Hematopoietic multipotent progenitor cell treated with erythropoietin and hydrocortisone succinate and interleukin-3 and kit ligand, for 8 days (in vitro differentiated cells): Measurements from ENCODE around the gene TRIM8.
"Not testable (repeated sequence)": the region's sequence is repeated elsewhere in the genome, so short reads cannot be mapped to it uniquely, and the experiment has no call there.

Experiments used
- DNase-seq: peaks from one replicate; pipeline ENCODE4 v3.0.0-alpha.2; 2015

Gene TRIM8

DNA sequence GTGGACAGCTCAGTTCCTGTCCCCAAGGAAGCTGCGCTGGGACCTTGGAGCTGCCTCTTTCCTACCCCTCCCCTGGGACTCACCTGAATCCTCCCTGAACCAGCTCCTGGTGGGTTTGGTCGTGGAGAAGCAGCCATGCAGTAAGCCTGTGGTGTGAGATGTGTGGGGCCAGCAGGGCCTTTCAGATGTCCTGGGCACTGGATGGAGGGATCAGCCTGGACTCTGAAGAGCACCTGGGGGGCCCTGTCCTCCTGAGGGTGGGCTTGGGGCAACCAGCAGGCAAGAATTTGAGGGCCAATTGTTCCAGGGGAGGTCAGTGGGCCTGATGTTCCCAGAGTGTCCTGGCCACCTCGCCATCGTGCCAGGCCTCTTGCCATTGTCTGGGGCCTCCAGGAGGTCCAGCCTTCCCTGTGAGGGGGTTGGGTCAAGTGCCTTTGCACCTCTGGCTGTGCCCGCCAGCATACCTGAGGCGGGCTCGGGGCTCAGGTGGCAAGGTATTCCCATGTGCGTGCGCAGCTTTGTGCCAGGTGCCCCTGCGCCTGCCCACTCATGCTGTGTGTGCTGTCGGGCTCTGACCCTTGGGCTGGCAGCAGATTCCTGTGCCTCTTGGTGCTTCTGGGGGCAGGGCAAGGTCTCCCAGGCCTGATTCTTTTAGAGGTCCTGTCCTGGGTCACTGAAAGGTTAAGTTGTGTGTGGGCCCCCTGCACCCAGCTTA, 7.3 kb downstream of the TRIM8 start:
- no peak for DNase-seq

DNA sequence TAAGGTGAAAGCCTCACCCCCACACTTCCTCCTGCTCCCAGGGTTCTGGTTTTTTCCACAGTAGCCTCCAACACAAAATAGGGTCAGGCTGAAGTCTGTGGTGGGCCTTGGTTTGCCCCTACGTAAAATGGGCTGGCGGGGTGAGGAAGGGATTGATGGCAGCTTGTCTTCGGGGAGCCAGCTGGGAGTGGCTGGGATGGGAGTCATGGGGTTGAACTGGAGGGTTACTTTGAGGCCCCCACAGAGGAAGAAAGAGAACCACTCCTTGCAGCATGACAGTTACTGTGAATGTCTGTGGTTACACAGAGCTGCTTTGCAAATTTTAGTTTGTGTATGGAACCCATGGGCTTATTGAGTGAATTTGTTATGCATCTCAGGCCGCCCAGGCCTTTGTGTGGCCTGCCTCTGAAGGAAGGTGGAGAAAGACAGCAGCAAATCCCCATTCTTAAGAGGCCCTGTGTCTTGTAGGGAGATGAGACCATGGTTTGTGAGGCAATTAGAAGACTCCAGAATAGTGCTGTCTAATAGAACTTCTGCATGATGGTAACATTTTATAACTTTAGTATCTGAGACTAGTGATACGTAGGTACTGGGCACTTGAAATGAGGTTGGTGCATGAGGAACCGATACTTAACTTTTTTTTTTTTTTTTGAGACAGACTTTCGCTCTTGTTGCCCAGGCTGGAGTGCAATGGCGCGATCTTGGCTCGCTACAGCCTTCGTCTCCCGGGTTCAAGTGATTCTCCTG, 8.1 kb downstream of the TRIM8 start:
- DNase-seq, result no peak

DNA sequence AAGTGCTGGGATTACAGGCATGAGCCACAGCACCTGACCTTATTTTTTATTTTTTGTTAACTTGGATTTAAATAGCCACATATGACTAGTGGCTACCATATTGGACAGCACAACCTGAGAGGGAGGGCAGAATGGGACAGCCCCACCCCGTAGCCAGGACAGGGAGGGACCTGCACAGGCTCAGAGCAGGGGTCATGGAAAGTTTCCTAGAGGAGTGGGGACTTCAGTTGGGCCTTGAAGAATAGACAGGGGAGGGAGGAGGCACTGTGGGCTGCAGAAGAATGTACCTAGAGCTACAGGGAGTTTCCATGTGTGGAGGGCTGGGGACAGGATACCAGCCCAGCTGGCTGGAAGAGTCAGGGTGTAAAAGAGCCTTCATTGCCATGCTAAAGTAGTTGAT, 8.8 kb downstream of the TRIM8 start:
- DNase-seq, result no peak

DNA sequence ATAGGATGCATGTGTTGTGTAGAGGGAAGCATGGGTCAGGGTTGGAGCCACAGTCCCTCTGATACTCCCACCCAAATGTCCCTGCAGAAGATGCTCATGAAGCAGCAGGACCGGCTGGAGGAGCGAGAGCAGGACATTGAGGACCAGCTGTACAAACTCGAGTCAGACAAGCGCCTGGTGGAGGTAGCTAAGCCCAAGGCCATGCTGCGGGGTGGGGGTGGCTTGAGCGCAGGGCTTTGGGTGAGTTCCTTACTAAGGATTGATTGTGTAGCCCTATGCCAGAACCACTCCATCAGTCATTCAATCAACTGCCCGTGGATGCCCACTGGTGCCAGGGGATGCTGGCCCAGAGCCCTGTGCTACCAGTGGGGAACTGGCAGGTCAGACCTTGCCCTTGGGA, 10.3 kb downstream of the TRIM8 start:
- no peak for DNase-seq

DNA sequence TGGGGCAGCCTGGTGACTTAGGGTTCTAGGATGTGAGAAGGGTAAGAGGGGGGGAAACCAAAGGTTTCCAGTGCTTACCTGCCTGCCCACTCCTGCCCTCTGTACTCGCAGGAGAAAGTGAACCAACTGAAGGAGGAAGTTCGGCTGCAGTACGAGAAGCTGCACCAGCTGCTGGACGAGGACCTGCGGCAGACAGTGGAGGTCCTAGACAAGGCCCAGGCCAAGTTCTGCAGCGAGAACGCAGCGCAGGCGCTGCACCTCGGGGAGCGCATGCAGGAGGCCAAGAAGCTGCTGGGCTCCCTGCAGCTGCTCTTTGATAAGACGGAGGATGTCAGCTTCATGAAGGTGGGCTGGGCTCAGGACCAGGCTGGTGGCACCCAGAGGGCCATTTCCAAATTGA, 10.7 kb downstream of the TRIM8 start:
- no peak for DNase-seq

DNA sequence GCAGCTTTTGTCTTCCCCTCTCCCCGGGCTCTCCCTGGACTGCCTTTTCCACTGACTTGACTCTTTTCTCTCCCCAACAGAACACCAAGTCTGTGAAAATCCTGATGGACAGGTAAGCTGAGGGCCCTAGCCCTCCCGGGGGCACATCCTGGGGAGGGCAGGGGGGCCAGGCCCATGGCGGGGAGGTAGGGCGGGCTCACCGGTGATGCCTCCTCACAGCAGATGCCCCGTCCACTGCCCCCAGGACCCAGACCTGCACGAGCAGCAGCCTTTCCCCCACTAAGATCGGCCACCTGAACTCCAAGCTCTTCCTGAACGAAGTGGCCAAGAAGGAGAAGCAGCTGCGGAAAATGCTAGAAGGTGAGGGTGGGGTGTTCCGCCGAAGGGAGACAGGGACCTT, 11.7 kb downstream of the TRIM8 start:
- DNase-seq, result no peak

DNA sequence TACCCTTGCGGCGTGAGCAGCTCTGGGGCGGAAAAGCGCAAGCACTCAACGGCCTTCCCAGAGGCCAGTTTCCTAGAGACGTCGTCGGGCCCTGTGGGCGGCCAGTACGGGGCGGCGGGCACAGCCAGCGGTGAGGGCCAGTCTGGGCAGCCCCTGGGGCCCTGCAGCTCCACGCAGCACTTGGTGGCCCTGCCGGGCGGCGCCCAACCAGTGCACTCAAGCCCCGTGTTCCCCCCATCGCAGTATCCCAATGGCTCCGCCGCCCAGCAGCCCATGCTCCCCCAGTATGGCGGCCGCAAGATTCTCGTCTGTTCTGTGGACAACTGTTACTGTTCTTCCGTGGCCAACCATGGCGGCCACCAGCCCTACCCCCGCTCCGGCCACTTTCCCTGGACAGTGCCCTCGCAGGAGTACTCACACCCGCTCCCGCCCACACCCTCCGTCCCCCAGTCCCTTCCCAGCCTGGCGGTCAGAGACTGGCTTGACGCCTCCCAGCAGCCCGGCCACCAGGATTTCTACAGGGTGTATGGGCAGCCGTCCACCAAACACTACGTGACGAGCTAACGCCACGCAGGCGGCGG, 12.6 kb downstream of the TRIM8 start:
- no peak for DNase-seq

DNA sequence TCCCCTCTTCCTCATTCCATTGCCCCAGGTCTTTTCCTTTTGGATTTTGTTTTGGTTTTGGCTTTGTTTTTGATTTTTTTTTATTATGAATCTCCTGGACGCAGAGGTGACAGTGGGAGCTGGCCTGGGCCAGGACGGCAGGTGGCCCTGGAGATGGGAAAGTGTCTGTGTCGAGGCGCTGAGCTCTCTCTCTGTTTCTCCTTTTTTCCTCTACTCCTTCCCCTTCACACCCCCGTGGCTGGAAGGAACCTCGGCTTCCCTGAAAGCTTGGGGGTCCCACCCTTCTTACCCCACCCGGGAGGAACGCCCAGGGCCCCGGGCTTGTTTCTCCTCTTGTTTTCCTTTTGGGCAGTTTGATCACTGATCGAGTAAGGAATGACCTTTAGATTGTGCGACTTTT, 13.2 kb downstream of the TRIM8 start:
- no peak for DNase-seq

DNA sequence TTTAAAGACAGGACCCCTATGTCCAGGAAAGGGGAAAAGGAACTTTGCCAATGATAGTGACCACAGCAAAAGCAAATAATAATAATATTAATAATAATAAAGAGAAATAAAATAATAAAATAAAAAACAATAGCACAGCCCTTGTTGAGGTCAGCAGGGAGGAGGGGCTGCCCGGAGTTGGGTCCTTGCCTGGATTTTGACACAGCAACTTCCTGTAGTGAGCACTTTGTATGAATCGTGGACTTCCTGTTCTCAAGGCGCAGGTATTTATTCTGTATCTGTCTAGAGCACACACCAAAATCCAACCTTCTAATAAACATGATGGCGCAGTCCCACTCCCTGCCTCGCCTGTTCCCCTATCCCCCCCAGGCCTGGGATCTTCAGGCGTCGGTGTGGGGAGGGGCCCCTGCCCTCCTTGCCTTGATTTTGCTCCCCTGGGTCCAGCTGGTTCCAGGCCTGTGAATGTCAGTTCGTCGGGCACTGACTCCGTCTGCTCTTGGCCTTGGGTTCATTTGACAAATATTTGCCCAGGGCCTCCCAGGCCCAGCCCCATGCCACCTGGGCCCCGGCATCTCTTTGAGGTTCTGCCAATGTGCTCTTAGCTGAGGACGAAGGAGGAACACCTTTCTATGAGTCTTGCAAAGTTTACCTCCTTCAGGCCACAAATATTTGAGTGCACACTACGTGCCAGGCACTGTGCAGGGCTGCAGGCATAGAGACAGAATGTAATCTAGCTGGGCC, 13.9 kb downstream of the TRIM8 start:
- DNase-seq, result no peak

DNA sequence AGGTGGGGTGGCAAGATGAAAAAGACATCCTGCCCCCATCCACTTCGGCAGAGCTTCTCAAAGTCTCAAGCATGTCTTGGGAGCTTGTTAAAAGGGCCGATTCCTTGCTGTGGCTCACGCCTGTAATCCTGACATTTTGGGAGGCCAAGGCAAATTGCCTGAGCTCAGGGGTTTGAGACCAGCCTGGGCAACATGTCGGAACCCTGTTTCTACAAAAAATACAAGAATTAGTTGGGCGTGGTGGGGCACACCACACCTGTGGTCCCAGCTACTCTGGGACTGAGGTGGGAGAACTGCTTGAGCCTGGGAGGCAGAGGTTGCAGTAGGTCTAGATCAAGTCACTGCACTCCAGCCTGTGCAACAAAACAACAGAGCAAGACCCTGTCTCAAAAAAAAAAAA, 14.5 kb downstream of the TRIM8 start:
- no peak for DNase-seq

DNA sequence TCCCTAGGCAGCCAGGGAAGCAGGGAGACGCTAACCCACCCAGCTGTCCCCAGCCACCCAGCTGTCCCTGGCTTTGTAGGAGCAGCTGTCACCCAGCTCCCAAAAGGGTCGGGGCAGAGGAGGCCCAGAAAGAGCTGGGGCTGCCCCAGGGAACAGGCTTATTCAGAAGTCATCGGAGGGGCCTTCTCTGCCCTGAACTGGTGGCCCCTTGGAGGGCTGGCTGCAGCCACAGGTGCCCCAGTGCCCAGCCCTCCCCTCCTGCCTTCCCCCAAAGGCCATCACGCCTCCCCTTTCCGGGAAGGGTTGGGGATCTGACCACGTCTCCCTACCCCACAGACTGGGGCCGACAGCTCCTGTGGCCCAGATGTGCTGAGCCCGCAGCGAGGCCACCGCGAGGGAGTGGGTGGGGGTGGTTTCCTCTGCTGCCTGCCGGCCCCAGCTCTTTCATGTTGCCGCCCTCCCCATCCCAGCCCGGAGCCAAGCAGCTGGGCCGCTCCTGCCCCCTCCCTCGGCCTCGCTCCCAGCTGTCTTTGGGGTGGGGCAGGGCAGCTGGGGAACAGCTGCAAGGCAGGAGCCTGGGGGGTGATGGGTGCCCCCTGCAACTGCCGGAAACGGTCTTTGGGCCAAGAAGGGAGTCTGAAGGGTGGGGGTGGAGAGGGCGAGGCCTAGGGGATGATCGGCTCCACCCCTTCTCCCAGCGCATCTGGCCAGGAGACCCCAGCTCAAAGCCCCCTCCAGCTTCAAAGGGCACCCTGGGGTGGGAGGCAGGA, 16.8 kb downstream of the TRIM8 start:
- DNase-seq, result peak; percentile 67

DNA sequence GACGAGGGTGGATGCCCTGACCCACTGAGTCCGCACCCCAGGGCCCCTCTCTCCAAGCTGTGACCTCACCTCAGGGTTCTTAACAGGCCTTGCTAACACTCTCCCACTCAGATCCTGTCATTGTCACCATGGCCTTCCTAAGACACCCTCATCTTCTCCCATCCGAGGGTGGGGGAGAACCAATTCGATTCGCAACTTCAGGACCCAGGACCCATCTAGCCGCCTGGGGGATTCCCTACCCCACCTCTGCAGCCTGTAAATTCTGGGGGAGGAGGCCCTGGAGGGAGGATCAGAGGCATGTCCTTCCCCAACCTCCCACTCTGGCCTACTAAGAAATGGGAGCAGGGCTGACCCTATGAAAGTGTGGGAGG, 17.4 kb downstream of the TRIM8 start:
- DNase-seq, result no peak

DNA sequence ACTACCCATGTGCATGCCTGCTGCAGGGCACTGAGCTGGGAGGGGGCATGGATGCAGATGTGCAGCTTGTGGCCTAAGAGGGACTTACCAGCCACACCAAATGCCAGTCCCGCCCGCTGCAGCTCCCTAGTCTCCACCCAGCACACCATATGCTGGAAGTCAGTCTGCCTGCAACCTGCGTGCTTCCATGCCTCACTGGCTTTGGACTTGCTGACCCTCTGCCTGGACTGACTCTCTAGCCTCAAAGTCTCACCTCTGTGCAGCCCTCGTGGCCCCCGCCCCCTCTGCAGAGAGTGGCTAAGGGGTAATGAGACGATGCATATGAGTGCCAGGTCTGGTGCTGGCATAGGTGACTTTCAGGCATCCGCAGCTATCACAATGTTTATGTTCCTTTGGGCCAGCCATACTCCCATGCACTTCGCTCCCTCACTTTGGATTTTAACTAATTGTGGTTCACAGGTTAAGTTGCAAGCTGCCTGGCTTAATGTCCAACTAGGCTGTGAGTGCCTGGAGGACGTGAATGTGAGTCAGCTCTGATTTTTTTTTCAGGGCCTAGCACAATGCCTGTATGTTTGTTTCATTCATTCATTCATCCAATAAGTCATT, 21.7 kb downstream of the TRIM8 start:
- no peak for DNase-seq

DNA sequence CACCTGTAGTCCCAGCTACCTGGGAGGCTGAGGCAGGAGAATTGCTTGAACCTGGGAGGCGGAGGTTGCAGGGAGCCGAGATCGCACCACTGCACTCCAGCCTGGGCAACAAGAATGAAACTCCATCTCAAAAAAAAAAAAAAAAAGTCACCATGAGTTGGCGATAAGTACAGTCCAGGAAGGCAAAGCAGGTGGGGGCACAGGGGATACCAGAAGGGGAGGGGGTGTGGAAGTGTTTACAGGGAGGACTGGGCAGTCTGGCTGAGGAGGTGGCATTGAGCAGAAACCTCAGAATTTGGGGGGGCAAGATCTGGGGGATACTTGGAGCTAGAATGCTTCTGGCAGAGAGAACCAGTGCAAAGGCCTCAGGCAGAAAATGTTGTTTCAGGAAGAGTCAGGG, 23.1 kb downstream of the TRIM8 start:
- DNase-seq, result not testable (repeated sequence)

DNA sequence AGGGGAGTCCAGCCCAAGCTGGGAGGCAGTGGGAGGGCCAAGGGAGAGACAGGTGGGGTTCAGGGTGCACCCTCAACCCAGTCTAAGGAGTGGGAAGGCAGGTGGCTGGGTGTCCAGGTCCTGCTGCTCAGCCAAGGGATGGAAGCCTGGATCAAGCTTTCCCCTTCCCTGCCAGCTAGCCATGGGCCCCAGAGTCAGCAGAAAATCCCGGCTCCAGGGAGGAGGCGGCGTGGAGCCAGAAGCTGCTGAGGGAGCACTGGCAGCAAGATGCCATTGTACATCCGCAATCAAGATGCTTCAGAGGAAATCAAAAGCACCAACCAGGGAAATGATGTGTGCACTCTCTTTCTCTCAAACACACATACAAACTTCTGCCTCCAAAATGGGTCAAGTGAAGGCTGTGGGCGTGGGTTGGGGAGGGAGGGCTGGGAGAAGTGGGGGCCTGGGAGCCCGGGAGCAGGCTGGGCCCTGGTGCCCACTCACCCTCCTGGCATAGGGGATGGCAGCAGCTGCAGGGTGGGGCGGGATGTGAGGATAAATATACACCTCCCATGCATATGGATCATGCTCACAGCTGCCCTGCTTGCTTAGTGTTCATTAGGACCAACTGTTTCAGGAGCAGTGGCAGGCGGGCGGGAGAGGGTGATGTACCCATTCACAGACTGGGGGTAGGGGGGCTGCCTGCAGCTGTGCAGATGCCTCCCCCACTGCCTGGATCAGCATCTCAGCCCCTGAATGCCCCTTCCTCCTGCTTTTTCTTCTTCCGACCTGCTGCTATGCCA, 24.2 kb downstream of the TRIM8 start:
- DNase-seq, result no peak

DNA sequence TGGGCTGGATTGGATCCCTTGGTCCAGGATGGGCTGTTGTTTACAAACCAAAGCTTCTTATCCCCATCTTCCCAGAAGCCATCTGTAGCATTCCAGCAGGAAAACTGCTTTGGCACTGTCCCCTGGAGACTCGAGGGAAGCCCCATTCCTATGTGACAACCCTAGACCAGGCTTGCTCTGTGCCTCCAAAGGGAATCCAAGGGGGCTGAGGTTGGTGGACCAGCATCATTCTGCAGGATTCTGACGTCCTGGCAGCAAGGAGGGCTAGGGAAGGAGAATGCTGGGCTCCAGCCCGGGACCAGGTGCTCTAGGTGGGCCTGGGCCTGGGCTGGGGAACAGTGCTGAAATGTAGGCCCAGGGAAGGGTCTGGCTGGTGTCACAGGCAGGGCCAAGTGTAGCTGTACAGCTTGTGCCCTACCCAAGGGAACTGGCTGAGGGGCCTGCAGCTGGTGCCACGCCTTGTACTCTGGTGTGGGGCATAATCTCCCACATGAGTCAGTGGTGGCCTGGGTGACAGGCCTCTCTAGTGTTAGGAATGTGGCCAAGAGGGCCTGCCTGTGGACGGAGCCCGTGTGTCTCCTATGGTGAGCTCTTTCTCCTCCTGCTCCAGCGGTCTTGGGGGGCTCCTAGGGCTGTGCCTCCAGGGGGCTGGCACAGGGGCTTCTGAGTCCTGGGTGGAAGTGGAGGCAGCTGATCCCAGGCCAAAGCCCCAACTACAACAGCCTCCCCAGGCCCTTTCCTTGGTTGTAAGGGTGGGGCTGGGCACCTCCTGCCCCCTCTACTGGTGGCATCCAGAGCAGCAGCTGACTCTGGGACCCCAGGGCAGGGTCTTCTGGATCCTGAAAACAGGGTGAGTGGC, 25.2 kb downstream of the TRIM8 start:
- DNase-seq, result peak; percentile 67

DNA sequence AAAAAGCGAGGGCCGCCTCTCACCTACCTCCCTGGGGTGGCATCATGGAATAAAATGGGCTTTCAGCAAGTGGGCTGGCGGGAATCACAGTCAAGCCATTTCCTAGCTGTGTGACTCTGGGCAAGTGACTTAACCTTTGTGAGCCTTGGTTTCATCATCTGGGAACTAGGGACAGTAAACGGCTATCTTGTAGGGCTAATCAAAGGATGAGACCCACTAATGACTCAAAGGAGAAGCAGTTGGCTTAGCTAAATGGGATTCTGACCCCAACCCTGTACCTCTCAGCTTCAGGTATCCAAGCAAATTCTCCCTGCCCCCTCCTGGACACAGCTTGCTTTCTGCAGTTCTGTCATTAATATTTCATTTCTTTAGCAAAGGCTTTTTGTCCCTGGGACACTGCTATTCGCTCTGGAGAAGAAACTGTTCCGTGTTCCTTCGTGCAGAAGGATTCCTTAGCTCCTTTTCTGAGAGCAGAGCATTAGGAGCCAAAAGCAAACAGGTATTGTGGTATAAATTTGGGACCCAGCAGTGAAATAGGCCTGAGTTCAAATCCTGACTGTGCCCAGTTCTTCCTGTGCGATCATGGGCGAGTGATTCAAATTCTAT, 25.9 kb downstream of the TRIM8 start:
- DNase-seq, result no peak

DNA sequence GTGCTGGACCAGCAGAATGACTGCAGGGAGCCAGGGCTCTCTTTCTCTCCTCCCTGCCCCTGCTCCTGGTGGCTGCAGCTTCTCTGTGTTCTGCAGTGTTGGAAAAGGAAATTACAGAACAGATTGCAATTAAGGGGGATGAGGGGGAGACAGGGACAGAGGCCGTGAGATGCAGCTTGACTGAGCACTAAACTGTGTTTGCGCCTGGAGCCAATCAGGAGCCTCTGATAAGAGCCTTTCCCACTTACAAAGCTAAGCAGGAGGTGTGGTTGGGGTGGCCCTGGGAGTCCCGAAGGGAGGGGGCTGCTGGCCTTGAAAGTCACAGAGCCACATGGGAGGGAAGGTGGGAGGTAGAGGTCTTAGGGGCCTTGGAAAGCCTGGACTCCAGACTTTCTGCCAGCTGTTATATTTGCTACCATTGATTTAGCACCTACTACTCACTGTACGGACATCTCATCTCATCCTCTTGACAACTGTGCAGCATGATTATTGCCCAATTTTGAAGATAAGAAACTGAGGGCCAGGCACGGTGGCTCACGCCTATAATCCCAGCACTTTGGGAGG, 26.7 kb downstream of the TRIM8 start:
- peak; percentile 69 for DNase-seq

DNA sequence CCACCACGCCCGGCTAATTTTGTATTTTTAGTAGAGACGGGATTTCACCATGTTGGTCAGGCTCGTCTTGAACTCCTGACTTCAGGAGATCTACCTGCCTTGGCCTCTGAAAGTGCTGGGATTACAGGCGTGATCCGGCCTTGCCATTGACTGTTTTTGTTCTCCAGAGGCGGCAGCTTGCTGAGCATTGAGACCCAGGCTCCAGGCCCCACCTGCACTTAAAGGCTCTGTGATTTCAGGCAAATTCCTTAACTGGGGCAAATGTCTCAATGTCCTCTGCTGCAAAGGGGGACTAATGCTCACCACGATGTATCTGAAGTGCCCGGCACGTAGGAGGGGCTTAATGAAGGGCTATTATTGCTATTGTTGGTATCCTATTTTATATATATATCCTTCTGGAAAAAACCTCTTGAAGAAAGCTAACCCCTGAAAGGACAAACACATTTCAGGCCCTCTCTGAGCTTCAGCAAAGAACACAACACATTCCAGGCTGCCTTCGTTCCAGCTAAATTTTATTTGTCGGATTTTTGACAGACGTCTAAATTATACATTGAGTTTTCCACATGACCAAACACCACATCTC, 29.0 kb downstream of the TRIM8 start:
- no peak for DNase-seq
